Prostate gland (tissue), 2 donors: ENCODE results near the gene GMPR.

Source experiments
- CTCF ChIP-seq, 4 experiments: fragments of 200-600 bp in 2 of 4; fragments of 450-650 bp in 2 of 4; sonication (generic) in 2 of 4; IDR thresholded peaks; 1 replicate in 3 of 4; 2 replicates in 1 of 4; pipeline ENCODE4 v1.5.1; 2016 to 2019; ENCODE audit warnings: antibody characterized with exemption in 4 of 4, mild to moderate bottlenecking in 2 of 4, moderate library complexity in 2 of 4
- POLR2A ChIP-seq: fragments of 450-650 bp; IDR thresholded peaks from one replicate; pipeline ENCODE4 v1.6.1; 2016; ENCODE audit warnings: antibody characterized with exemption, mild to moderate bottlenecking
- POLR2AphosphoS5 ChIP-seq: sonication (generic); formaldehyde crosslinking; IDR thresholded peaks from one replicate; pipeline ENCODE4 v1.6.1; 2017; ENCODE audit warnings: antibody characterized with exemption

DNA sequence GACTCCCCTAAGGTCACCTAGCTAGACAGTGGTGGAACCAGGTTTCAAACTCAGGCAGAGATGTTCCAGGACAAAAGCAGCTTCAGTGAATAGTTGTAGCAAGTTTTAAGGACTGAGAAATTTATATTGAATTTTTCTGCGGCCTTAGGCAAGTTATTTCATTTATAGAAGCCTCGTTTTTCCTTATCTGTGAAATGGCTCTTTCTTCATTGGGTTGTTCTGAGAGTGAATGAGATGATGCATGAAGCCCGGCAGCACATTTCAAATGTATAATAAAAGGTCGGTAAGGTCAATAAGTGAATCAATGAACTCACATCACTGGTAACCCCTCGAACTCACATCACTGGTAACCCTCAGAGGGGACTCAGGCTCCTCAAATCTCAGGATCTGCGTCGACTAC, 1.1 kb upstream of the GMPR start:
- no peak for TF ChIP-seq CTCF (IDR thresholded peaks at IDR 0.05)
- TF ChIP-seq POLR2AphosphoS5 = no peak
- no peak for TF ChIP-seq POLR2A
